Skin of body (tissue), 2 donors: ENCODE measurements around the gene PRLH. TPM values are rescaled to one million over a fixed set of nuclear protein-coding genes. Genes with fewer than 3 reads are reported as not detected.

Experiments used
- DNase-seq: peaks from one replicate; lab custom pipeline; 2025; lab: John Stamatoyannopoulos, UW
- total RNA-seq: library from RNA; depleted of rRNA; stranded (reverse); fragments of >200 nt; gene quantifications from one replicate; pipeline ENCODE4 v1.2.3, GENCODE V29; 2014

Gene PRLH, protein sequence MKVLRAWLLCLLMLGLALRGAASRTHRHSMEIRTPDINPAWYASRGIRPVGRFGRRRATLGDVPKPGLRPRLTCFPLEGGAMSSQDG
- not detected for total RNA-seq

DNA sequence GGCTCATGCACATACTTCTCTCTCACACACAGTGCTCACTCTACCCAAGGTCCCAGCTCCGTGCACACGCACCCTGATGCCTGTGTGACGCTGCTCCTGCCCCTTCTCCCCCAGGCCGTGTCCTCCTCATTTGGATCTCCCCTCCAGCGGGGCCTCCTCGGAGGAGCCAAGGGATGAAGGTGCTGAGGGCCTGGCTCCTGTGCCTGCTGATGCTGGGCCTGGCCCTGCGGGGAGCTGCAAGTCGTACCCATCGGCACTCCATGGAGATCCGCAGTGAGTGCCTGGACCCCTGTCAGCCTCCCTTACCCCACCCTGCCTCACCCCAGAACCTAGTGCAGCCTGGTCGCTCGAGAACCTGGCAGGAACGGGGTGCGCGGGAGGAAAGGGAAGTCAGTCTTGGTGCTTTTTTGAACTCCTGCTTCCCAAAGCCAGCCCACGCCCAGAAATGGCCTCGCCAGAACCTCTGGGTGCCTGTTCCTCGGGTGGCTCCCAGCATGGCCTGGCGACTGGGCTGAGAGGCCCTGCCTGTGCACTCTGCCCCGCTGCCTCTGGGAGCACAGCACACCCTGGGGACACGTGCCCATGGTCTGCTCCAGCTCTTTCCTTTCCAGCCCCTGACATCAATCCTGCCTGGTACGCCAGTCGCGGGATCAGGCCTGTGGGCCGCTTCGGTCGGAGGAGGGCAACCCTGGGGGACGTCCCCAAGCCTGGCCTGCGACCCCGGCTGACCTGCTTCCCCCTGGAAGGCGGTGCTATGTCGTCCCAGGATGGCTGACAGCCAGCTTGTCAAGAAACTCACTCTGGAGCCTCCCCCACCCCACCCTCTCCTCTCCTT, at the start of gene PRLH:
Gene PRLH, plus strand, starts transcription at position 174 of the 835 bp plus-strand sequence. Its CDS starts 0 bp downstream, at position 174.
- no peak for DNase-seq

DNA sequence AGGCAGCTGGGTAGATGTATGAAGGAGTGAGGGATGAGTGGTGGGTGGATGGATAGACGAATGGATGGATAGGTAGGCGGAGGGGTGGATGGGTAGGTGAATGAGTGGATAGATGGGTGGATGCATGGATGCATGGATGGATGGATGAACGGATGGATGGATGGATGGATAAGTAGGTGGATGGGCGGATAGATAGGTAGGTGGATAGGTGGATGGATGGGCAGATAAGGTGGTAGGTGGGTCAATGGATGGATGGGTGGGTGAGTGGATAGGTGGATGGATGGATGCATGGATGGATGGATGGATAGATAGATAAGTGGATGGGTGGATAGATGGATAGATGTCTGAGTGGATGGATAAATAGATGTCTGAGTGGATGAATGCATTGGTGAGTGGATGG, 49.2 kb upstream of the PRLH start:
- DNase-seq = no peak

DNA sequence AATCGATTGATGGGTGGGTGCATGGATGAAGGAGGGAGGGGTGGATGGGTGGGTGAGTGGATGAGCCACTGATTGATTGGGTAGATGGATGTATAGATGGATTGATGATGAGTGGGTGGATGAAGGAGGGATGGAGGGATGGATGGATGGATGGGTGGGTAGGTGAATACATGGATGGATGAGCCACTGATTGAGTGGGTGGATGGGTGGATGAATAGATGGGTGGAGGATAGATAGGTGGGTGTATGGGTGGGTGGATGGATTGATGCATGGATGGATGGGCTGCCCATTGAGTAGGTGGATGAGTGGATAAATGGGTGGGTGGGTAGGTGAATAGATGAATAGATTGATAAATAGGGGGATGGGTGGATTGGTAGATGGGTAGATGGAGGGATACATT, 48.4 kb upstream of the PRLH start:
- DNase-seq = no peak

DNA sequence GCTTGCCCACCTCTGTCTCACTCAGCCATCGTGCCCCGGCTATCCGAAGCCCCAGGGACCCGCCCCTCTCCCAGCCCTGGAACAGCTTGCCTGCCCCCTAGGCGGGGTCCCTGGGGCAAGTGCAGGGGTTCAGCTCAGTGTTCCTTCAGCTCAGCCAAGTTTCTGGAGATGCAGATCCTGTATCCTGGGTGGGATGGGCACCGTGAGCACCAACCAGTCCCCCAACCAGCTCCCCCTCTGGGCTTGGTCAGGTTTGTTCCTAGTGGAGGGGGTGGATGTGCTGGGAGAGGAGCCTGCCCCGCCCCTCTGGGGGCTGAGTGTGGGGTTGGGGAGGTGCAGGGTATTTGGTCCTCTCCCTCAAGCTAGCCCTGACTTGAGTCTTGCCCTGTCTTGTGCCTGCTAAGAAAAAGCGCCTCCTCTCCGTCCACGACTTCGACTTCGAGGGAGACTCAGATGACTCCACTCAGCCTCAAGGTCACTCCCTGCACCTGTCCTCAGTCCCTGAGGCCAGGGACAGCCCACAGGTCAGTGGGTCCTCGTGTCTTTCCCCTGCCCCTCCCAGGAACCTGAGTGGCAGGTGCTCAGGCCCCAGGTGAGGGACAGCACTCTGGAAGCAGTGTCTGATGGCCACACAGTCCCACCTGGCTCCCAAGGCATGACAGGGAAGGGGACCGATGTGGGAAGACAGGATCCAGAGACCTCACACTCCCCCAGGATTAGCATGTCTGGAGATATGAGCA, 46.7 kb upstream of the PRLH start:
- DNase-seq = no peak

DNA sequence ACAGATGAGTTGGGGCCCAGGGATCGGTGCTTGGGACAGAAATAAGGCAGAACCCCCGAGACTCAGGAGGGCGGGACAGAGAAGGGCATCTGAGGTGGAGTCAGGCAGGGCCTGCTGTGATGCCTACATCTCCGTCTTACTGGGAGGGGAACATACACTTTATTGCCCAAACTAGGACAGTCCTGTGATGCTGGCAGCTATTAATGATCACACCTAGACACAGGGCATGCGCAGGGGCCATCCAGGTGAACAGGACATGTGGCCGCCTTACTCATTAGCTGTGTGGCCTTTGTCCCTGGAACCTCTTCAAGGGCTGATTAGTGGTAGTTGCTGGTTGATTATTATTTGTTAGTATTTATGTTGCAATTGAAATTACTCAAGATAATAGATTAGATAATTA, 46.1 kb upstream of the PRLH start:
- no peak for DNase-seq

DNA sequence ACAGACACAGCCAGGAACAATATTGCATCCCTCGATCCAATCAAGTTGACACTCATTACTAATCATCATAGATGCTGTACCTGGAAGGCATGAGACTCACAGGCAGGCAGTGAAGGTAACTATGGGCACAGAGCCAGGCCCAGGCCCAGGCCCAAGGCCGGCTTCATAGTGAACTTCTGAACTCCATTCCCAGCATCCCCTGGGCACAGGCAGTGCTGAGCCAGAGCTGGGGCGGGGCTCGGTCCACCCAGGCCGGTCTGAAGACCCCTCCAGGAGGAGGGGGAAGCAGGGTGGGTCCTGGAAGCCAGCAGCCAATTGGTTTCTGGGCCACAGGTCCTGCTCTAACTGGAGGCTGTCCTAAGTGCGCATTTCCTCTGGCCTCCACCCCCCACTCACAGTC, 41.7 kb upstream of the PRLH start:
- no peak for DNase-seq

DNA sequence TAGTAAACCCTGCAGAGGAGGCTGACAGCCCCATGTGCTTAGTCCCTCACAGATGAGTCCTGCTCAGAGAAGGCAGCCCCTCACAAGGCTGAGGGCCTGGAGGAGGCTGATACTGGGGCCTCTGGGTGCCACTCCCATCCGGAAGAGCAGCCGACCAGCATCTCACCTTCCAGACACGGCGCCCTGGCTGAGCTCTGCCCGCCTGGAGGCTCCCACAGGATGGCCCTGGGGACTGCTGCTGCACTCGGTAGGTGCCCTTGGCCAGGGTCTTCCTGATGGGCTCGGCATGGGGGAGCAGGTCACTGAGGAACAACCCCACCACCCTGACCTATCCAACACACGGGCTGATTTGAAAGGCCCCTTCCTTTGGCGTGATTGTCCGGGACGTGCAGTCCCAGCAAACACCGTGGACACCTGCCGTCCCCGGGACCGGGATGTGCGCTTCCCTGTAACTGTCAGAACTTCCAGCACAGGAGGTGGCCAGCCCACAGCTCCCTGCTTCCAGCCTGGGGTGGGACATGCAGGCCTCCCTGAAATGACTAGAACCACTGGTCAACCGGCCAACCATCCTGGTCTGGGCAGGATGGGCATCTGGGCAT, 40.7 kb upstream of the PRLH start:
- DNase-seq = no peak

DNA sequence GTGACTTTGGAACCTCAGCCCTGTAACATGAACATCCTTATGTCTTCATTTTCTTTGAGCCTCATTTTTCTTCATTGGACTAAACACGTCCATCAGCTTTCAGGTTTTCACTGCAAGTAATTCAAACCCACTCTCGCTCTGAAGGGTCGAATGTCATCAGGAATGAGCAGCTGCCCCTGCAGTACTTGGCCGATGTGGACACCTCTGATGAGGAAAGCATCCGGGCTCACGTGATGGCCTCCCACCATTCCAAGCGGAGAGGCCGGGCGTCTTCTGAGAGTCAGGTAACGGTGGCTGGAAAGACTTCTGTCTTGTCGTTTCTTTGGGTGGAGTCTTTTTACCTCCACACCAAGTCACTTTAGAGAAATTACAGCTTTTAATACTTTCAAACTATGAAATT, 39.1 kb upstream of the PRLH start:
- no peak for DNase-seq

DNA sequence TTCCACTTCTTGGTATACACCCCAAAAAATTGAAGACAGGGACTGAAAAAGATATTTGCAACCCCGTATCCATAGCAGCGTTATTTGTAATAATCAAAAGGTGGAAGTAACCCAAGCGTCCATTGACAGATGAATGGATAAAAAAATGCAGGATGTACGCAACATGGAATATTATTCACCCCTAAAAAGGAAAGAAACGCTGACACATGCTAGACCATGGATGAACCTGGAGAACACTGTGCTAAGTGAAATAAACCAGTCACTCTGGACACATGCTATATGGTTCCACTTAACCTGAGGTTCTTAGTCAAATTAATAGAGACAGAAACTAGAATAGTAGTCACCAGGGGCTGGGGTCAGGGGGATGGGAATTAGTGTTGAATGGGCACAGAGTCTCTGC, 38.6 kb upstream of the PRLH start:
- no peak for DNase-seq

DNA sequence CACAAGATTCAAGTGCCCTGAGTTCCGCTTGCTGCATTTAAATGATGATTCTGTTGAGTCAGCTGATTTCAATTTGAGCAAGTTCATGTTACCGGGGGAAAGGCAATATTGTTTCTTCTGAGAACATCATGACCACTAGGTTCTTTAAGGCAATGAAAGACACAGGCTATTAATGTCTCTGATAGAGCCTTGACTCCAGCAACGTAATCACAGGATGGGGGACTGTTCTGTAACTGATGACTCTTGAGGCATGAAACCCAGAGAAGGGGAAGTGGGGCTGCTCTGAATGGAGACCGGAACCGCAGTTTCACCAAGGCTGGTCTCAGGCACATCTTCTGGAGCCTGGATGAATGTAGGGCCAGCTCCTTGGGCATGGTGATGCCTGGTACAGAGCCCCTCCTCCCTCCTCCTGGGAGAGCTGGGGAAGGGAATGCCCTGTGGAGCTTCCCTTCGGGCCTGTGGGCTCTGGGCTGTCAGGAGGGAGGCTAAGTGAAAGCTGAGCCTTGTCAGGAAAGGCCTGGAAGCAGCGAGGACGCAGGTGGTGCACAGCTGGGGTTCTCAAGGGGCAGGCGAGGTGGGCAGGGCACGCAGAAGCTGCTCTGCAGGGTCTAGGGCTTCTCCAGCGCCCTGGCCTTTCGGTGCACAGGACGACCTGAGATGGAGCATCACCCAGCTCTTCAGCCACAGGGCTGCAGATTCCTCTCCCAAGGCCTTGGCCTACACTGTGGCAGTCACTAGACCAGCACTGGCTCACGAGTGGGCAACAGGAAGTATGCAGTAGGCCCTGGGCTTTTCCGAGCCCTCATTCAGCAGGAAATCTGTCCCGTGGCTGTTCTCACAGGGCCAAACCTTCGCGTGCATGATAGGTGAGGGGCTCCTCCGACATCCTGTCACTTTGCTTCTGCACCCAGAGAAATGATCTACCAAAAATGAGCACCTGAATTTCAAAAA, 36.6 kb upstream of the PRLH start:
- no peak for DNase-seq

DNA sequence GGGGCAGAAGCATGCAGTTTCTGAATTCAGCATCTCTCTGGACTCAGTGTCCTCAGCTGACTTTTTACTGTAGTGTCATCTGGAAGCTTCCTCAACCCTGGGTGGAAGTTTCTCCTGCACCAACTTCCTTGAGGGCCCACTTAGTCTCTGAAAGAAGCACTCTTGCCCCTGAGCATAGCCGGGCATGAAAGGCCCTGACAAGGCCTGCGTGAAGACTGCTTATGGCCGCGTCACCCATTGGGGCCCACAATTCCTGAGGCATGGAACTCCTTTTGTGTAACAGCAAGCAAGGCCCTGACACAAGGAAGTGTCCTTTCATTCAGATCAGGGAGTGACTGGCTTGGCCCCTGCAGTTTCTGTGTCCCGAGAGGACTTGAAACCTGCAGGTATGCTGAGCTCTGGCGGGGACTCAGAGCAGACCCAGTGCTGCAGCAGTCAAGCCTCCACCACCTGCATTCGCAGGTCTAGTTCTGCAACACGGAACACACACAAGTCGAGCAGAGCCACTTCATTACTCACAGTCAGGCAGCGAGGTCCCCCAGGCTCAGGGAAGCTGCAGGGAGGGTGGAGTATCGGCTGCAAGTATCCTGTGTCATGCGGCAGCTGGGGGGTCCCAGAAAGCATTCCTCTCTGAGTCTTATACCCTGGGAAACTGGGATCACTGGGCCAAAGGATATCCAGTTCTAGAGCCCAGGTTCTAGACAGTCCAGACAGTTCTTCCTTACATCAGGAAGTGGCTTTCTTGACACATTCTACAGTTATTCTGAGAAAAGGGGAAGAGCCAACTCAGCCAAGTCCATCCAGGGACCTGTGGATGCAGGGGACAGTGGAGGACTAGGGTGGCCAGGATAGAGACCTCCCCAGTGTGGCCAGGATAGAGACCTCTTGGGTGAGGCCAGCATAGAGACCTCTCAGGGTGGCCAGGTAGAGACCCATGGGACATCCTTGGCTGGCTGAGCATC, 35.6 kb upstream of the PRLH start:
- no peak for DNase-seq

DNA sequence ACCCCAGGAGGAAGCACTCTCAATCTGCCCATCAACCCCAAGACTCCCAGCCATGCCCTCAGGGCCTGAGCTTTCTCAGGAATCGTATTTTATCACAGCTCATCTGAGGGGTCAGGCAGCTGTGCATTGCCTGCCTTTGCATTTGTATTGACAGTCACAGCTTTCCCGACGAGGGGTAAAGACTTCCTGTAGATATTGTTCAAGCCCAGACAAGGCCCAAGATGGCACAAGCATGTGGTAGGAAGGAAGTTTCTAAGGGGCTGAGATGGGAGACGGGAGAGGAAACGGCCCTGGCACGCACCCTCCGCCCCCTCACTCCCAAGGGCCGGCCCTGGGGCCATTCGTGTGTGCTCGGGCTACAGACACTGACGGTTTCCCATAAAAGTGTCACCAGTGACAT, 34.2 kb upstream of the PRLH start:
- DNase-seq = no peak

DNA sequence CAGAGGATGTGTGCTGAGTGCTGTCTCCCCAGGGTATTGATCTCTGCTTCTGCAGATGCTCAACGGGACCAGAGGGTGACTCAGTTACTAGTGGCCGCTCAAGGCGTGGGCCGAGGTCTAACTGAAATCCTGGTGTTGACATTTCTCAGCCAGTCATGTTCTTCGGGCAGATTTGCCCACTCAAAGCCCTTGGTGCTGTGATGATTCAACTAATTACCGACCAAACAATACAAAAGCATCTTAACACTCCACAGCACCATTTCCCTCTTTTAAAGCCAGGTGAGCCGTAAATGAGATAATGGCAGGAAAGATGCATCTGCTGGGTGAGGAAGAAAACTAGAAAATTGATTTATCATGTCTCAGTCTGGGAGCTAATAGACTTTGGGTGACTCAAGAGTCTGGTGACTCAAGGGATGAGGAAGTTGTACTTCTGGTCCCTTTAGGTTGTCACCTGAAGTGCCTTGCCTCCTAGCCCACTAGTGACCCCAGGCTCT, 32.7 kb upstream of the PRLH start:
- DNase-seq = no peak

DNA sequence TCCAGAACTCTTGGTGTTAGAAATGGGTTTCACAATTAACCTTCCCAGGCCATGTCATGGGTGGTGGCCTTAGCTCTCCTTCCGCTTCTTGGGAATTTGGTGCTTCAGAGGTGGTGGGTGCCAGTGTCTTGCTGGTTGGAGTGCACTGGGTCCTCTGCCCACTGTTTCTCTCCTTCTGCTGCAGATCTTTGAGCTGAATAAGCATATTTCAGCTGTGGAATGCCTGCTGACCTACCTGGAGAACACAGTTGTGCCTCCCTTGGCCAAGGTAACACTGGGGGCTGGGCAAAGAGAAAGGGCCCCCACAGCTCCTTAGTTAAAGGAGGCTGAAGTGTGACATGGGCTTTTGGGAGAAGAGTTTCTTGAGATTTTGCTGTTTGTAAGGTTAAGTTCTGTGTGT, 32.0 kb upstream of the PRLH start:
- no peak for DNase-seq

DNA sequence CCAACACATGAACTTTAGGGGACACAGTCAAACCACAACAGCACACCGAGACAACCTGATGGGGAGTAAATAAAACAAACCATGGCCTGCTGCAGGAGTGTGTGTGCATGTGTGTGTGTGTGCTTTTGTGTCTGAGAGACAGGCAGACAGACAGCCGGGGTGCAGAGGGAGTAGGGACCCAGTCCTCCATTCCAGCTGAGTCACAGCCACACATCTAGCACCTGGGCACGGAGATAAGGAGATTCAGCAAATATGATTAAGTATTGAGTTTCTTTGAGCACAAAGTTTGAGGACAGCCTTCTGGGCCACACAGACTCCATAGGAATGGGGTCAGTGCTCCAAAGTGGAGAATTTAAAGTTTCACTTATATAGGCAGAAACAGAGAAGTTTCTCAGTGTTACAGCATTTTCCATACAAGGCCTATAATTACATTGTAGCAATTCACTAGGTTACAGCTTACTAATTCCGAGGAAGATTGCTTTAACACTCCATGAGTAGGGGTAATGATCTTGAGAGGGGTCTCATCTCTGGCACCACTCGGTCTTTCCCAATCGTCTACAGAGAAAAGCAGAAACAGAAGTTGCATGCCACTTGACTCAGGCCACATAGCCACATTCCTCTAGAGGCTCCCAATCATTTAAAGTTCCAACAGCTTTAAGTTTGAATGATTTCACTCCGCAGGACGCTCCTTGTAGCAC, 30.8 kb upstream of the PRLH start:
- DNase-seq = no peak

DNA sequence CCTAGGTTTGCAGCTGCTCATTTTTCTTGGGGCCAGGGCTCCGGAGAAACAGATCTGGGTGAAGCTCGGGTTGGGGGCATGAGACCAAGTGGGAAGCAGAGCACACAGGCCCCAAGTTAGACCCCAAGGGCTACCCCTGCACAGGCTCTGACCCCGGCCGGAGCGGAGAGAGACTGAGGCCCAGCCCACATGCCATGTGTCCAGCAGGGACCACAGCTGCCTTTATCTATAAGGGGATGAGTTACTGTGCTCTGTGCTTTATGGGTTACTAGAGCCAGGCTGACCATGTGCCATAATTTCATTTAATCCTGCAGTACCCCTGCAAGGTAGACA, 30.3 kb upstream of the PRLH start:
- no peak for DNase-seq

DNA sequence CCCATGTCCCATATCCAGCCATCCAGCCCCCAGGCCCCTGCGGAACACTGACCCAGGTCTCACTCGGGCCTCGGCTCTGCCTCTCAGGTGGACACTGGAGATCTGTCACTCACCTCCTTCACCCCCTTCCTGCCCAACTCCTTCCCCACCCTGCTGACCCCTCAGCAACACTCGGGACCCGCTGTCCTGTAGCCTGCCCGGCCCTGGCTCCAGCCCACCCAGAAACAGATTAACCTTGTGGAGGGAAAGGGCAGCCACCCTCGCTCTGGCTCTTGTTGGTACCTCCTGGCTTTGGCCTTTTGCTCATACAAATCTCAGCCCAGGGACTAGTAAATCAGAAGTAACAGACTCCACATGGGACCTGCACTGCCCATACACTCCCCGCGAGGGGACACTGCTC, 29.8 kb upstream of the PRLH start:
- DNase-seq = no peak

DNA sequence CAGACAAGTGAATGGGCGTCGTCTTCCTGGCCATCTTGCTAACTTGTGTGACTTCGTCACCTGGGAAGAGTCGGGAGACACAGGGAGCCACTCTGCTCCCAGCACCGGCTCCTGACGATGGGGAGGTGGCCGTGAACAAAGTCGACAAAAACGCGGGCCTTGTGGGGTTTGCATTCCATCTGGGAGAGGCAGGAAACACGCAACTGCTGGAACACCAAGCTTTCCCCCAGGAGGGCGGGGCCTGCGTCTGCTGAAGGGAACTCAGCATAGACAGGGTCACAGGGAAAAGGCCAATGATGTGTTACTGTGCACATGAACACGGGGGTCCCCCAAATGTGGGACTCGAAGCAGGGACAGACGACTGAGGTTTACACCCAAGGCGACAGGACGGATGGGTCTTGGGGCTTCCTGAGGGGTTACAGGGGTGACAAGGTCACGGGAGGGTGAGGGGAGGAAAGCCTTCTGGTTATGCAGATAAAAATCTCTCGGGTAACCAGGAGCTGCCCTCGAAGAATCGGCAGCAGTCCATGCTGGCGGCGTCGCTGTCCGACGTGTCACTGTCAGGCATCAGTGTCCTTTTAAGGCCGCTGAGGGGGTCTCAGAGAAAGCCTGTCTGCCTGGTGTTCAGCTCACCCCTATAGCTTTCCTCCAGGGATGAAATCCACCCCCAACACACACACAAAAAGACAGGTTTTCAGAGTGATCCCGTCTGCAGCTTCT, 28.2 kb upstream of the PRLH start:
- no peak for DNase-seq

DNA sequence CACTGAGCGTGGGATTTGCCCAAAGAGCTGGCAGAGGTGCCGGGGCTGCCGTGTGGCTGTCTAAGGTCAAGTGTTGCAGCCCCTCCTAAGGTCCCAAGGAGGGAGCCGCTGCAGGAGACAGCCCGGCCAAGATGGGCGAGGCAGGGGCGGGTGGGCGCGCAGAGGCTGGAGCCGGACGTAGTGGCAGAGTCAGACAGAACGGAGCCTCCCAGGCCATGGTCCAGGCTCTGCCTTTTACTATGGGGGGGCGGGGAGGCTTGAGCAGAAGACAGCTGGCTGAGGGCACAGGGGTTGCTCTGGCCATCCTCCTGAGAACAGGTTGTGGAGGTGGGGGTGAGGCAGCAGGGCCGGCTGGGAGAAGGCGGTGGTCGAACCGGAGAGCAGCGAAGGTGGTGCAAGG, 27.5 kb upstream of the PRLH start:
- no peak for DNase-seq
